ENCODE data around the gene GLUD2.

- no peak for TF ChIP-seq EZH2phosphoT487 (IDR thresholded peaks at IDR 0.05; ENCODE audit: borderline replicate concordance)
- no peak for TF ChIP-seq CTCF (conservative IDR thresholded peaks at IDR 0.05; ENCODE audit: low read length)
These were observed 33.4 kb upstream of the GLUD2 start for GRCh38 chrX:121013897-121014455.
